Hair follicular keratinocyte (primary cell): ENCODE data around the gene MPZL3. TPM values are rescaled to one million over a fixed set of nuclear protein-coding genes. Genes with fewer than 3 reads are reported as not detected.

ENCODE experiments used
- total RNA-seq: library from RNA; depleted of rRNA; stranded (reverse); fragments of >200 nt; gene quantifications from 2 replicates; pipeline ENCODE4 v1.2.3, GENCODE V29; 2015

The MPZL3 gene
- total RNA-seq = 11.7 and 12.1 TPM in 2 replicates

GRCh38 chr11:118251858-118252652, at the start of gene MPZL3:
MPZL3 (minus strand) TSS chr11:118252365; CDS start chr11:118252294, 71 bp downstream.

GRCh38 chr11:118263695-118264568, 11.8 kb upstream of the MPZL3 start, which contains the start of gene MPZL2:
MPZL2 (minus strand) TSS chr11:118264297; CDS start chr11:118264153, 144 bp downstream.

GRCh38 chr11:118224511-118225188, 27.5 kb downstream of the MPZL3 start, which contains the start of gene JAML:
JAML (minus strand) TSS chr11:118225011; CDS start chr11:118214866, 10,145 bp downstream.

Other genes starting within 250 kb of the MPZL3 start
- gene TMPRSS4, start 175.3 kb downstream of the MPZL3 start, total RNA-seq = 0.08 and 0.15 TPM in 2 replicates
- gene SMIM35, start 165.4 kb downstream of the MPZL3 start, total RNA-seq = not detected in 2 replicates
- gene SCN4B, start 99.5 kb downstream of the MPZL3 start, total RNA-seq = 2.5 and 7.8 TPM in 2 replicates
- gene SCN2B, start 75.7 kb downstream of the MPZL3 start, total RNA-seq = 0.15 and 0.23 TPM in 2 replicates
- gene JAML, start 27.4 kb downstream of the MPZL3 start, total RNA-seq = not detected in 2 replicates
- gene MPZL2, start 11.9 kb upstream of the MPZL3 start, total RNA-seq = 77.9 and 80.6 TPM in 2 replicates
- not detected in 2 replicates for gene CD3E, start 52.4 kb upstream of the MPZL3 start, total RNA-seq
- not detected in 2 replicates for gene CD3D, start 90.3 kb upstream of the MPZL3 start, total RNA-seq
- not detected in 2 replicates for gene CD3G, start 92.0 kb upstream of the MPZL3 start, total RNA-seq
- gene UBE4A, start 107.2 kb upstream of the MPZL3 start, total RNA-seq = 24.6 and 27.8 TPM in 2 replicates
- 44.9 and 67.7 TPM in 2 replicates for gene ATP5MG, start 149.2 kb upstream of the MPZL3 start, total RNA-seq
- 19.8 and 22.3 TPM in 2 replicates for gene KMT2A, start 184.1 kb upstream of the MPZL3 start, total RNA-seq